HG03354 (cell line): ENCODE results near the gene SLC6A7.

Experiments
- ATAC-seq: cut with Tn5 transposase; IDR thresholded peaks from one replicate; pipeline ENCODE4 v1.9.1; 2021; ENCODE audit warnings: mild to moderate bottlenecking; ENCODE audit not compliant: unreplicated experiment, poor library complexity, severe bottlenecking

Gene SLC6A7

DNA sequence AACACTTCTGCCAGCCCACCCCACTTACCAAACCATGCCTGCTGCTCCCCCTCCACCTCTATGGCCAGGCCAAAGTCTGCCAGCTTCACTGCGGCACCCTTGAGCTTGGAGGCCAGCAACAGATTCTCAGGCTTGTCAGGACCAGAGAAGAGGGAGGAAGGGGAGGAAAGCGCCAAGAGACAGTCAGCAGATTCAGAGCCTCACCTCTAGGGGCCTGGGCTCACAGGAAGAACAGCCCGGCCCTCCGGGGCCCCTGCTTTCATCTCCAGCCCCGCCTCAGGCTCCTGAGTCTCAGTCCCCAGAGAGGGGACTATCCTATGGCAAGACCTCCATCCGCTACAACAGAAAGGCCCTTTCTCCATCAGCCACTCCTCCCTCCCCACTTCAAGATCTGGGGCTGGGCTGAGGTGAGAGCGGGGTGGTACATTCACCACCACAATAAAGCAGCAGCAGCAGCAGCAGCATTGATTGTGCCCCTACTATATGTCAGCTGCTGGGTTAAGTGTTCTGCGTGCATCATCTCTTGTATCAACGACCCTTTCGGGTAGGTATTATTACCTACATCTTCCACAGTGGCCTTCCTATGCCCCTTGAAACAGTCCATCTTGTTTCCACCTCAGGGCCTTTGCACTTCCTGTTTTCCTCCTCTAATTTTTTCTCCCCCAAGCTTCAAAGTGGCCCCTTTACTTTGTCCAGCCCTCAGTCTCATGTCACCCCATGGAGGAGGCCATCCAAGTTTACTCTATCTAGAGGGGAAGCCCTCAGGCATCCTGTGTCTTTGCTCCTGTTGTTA, 63.8 kb downstream of the SLC6A7 start:
- ATAC-seq = no peak

GRCh38 chr5:150254363-150254762, 64.5 kb downstream of the SLC6A7 start:
- ATAC-seq = no peak

GRCh38 chr5:150254774-150255173, 64.9 kb downstream of the SLC6A7 start:
- ATAC-seq = no peak

DNA sequence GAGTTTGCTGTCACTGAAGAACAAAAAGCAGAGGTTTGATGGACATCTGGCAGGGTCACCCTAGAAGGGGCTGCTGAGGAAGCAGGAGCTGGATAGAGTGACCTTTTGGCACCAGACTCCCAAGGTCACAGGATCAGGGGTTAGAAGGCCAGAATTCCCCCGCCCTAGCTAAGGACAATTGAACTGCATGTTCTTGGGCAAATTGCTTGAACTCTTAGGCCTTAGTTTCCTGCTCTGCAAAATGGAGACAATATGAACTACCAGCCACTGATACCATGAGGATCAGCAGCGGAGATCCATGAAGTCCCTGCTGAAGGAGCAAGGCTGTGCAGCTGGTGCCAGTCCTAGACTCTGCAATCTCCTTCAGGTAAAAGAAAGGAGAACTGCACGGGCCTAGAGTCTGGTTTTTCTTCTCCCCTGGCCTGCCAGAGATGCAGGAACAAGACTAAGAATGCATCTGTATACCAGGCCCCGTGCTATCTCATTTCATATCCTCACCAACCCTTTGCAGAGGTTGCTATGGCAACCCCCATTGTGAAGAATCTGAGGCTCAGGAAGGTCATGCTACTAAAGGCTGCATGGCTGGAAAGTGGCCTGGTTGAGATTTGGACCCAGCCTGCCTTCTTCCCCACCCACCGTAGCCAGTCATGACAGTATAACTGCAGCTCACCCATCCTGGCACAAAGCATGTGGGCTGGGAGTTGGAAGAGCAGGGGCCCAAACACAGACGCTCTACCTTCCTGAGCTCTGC, 66.0 kb downstream of the SLC6A7 start:
- ATAC-seq = no peak

- ATAC-seq = no peak
Measured at GRCh38 chr5:150256410-150257064, 66.7 kb downstream of the SLC6A7 start.

DNA sequence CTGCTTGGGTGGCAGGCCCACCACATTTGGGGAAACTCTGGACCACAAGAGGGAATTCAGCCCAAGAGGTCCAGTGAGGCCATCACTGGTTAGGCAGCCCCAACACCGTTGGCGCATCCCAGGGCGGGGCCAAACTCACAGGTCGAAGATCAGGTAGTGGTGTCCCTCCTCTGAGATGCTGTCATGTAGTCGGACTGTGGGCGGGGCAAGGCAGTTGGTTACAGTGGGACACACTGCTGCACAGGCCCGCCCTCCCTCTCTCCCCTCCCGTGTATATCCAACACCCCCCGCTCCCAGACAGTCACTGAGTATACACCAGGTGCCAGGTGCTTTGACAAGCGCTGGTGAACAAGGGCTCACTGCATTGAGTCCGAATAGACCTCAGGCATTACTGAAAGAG, 67.6 kb downstream of the SLC6A7 start:
- ATAC-seq = no peak

DNA sequence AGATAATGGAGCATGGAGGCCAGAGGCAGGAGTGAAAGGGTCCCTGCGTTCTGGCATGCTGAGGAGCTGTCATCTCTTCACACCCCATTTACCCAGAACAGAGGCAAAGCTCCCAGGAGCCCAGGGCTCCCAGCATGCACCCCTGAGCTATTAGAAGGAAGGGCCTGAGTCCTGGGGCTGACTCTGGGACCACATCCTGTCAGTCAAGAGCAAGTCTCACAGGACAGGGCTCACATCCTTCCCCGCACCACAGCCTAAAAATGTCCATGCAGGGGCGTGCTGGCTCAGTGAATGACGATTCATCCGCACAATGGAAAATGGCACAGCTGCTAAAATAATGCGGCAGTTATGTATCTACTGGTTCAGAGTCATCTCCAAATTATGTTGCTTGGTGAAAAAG, 68.3 kb downstream of the SLC6A7 start:
- no peak for ATAC-seq
